ENCODE data around the gene MRPL16.

GRCh38 chr11:59773083-59773440 lies 37.5 kb downstream of the MRPL16 start:
- no peak for TF ChIP-seq CTCF (IDR thresholded peaks at IDR 0.05; ENCODE audit: borderline replicate concordance, extremely low read depth, low read length, poor library complexity, severe bottlenecking)
- TF ChIP-seq EZH2 (IDR thresholded peaks at IDR 0.05; ENCODE audit: borderline replicate concordance, low read depth, low read length, severe bottlenecking), result no peak

Data from DND-41 (cell line).